GM10847 (cell line): ENCODE data around the gene DOK6.

Experiments
- POLR2A ChIP-seq: IDR thresholded peaks from 2 replicates; pipeline ENCODE4 v1.6.1; 2011; ENCODE audit not compliant: insufficient read length; ENCODE audit errors: extremely low read depth

Gene DOK6

GRCh38 chr18:69400253-69400975, at the start of gene DOK6:
Gene DOK6, plus strand, starts transcription at chr18:69400888.
- TF ChIP-seq POLR2A: no peak

GRCh38 chr18:69353023-69353422, 47.7 kb upstream of the DOK6 start:
- no peak for TF ChIP-seq POLR2A

- TF ChIP-seq POLR2A: no peak
Observed at GRCh38 chr18:69357590-69357989, 43.1 kb upstream of the DOK6 start.

- TF ChIP-seq POLR2A: no peak
Observed at GRCh38 chr18:69358212-69358895, 42.3 kb upstream of the DOK6 start.

GRCh38 chr18:69364930-69365329, 35.8 kb upstream of the DOK6 start:
- TF ChIP-seq POLR2A: no peak

GRCh38 chr18:69365658-69366057, 35.0 kb upstream of the DOK6 start:
- TF ChIP-seq POLR2A: no peak

GRCh38 chr18:69367104-69367503, 33.6 kb upstream of the DOK6 start:
- TF ChIP-seq POLR2A: no peak

GRCh38 chr18:69371729-69372128, 29.0 kb upstream of the DOK6 start:
- no peak for TF ChIP-seq POLR2A

- TF ChIP-seq POLR2A: no peak
Observed at GRCh38 chr18:69380324-69380723, 20.4 kb upstream of the DOK6 start.

GRCh38 chr18:69383186-69383585, 17.5 kb upstream of the DOK6 start:
- no peak for TF ChIP-seq POLR2A

- no peak for TF ChIP-seq POLR2A
Observed at GRCh38 chr18:69387186-69387585, 13.5 kb upstream of the DOK6 start.

GRCh38 chr18:69388222-69388621, 12.5 kb upstream of the DOK6 start:
- TF ChIP-seq POLR2A: no peak

GRCh38 chr18:69397096-69397495, 3.6 kb upstream of the DOK6 start:
- TF ChIP-seq POLR2A: no peak

- no peak for TF ChIP-seq POLR2A
Observed at GRCh38 chr18:69399253-69399652, 1.4 kb upstream of the DOK6 start.

GRCh38 chr18:69400976-69401225, 213 bp downstream of the DOK6 start:
- no peak for TF ChIP-seq POLR2A

GRCh38 chr18:69401226-69401971, 711 bp downstream of the DOK6 start:
- TF ChIP-seq POLR2A: no peak
